ENCODE measurements around the gene RPL29. TPM values are rescaled to one million over a fixed set of nuclear protein-coding genes. Genes with fewer than 3 reads are reported as not detected.

RPL29 gene
- total and polyA plus RNA-seq, 2 of the 13 experiments (the other 11 are each of a cell fraction or from before 2014, with no cell fraction given) = 1,348 to 2,263 TPM

DNA sequence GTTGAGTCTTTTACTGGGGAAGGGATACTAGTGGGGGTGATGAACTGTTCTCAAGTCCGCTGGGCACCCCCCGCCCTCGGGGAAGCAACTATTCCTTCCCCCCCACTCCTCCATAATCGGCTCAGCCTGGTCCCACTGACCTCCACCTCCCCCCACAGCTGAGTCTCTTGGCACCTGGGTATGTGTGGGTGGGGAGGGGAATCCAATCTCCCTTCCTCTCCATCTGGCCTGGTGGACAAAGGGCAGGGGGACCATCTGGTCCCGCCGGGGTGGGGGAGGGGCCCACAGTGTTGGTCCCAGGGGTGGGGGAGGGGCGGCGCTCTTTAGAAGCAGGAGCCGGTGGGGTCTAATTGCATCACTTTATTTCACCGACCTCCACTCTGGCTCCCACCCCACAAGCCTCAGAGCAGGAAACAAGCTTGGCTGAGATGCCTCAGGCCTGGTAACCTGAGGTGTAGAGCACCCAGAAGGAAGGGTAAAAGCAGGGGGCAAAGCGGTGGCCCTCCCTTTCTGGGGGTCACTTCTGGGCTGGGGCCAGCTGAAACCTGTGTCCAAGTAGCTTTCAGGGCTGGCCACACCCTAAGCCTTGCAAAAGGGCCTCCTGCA, 27.4 kb downstream of the RPL29 start:
- H2AFZ ChIP-seq (ENCODE audit: low read length) = no peak overlapping the region
- no peaks in the 10 kb centered on the region for H4K20me1 ChIP-seq (ENCODE audit: insufficient read depth, low read length)
- no peak for FAIRE-seq
- intact Hi-C loops (cut with micrococcal nuclease; ENCODE audit: unreplicated experiment) (no loop called here), in situ Hi-C loops (cut with HindIII; ENCODE audit: extremely low pct_ligation_motif_present, low pct_unique_long_range_greater_than_20kb) (no loop called here)
- peak overlapping the region; percentile 72 to 87 (median 77) for H3K4me3 ChIP-seq (replicated peaks in 1 of 3; ENCODE audit: insufficient read depth in 1 of 3, low read depth in 2 of 3, low read length in 3 of 3)
- peaks cover 2 to 5% of the 10 kb centered on the region in 2 experiments; a peak in 2 of 5 replicates for H3K36me3 ChIP-seq (replicated peaks in 1 of 2; ENCODE audit: control insufficient read depth in 1 of 2, insufficient read depth in 2 of 2, low read length in 2 of 2)
- DNase-seq (ENCODE audit: low spot score) = peak; percentile 54
- H3K27ac ChIP-seq (ENCODE audit: extremely low read length, insufficient read depth, low read length) = peak overlapping the region; percentile 81
- no peaks in the 10 kb centered on the region for H3K9me3 ChIP-seq (ENCODE audit: low read length)
- ChIA-PET POLR2A (interaction anchor here (0.8 to 6.8 kb wide), 6 partner anchors 11 to 27 kb away, joined by 3 to 80 read pairs (median 9); partner anchors contain the start of genes ACY1, PARP3, RPL29 and RRP9), CTCF (ENCODE audit: low intra/inter-chr PET ratio, low total read pairs) (no interaction called here)
- peak; percentile 19 for ATAC-seq
- peak overlapping the region; percentile 75 for H3K9ac ChIP-seq (ENCODE audit: insufficient read depth, low read depth, low read length)
- BruUV-seq (replicated peaks) = no TSS peak
- H3K79me2 ChIP-seq (ENCODE audit: insufficient read depth, low read length) = peaks cover 8% of the 10 kb centered on the region
- peaks cover 87% of the 10 kb centered on the region for H3K4me1 ChIP-seq (ENCODE audit: insufficient read depth, low read length)
- H3K27me3 ChIP-seq (ENCODE audit: control insufficient read depth in 1 of 2, insufficient read depth in 2 of 2, low read length in 2 of 2) = no peaks in the 10 kb centered on the region
- peak overlapping the region; percentile 84 for H3K4me2 ChIP-seq (ENCODE audit: low read depth, low read length)
- WGBS (ENCODE audit: low lambda C conversion rate) = 14% methylated on average over 6 of the region's 11 CpGs
- TF ChIP-seq SALL1 (CRISPR knock-in tag; IDR thresholded peaks at IDR 0.05) = peak; percentile 18; the same call in 1 of the 2 replicates
- TF ChIP-seq, protein P1, sequence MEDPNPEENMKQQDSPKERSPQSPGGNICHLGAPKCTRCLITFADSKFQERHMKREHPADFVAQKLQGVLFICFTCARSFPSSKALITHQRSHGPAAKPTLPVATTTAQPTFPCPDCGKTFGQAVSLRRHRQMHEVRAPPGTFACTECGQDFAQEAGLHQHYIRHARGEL (CRISPR knock-in tag; IDR thresholded peaks at IDR 0.05) = no peak
- TF ChIP-seq SIN3A (IDR thresholded peaks at IDR 0.05; ENCODE audit: borderline replicate concordance, low read depth, low read length) = 0 out of 2 replicates have a peak, but pooled peaks have one; percentile 47
- TF ChIP-seq, protein P2, sequence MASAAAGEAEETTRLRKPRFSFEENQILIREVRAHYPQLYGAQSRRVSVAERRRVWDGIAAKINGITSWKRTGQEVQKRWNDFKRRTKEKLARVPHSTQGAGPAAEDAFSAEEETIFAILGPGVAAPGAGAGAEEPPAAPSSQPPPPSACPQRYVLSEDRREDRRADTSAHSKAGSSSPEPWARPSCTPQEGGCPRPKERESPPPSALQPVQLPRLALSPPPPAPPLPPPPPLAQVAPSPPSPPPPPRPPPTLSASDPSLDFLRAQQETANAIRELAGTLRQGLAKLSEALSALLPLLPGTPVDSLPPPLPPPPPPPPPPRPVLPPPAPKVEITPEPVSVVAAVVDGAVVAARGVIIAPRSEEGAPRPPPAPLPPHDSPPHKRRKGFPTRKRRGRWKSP (CRISPR knock-in tag; IDR thresholded peaks at IDR 0.05) = 0 out of 2 replicates have a peak, but pooled peaks have one; percentile 15
- 0 out of 2 replicates have a peak, but pooled peaks have one; percentile 39 for TF ChIP-seq CEBPG (CRISPR knock-in tag; IDR thresholded peaks at IDR 0.05)
- no peak for TF ChIP-seq TSC22D2 (CRISPR knock-in tag; IDR thresholded peaks at IDR 0.05; ENCODE audit: borderline replicate concordance)
- TF ChIP-seq NRL (CRISPR knock-in tag; IDR thresholded peaks at IDR 0.05; ENCODE audit: borderline replicate concordance) = 0 out of 2 replicates have a peak, but pooled peaks have one; percentile 35
- TF ChIP-seq CAMTA2 (CRISPR knock-in tag; IDR thresholded peaks at IDR 0.05; ENCODE audit: borderline replicate concordance) = no peak
- peak; percentile 22; the same call in 1 of the 2 replicates for TF ChIP-seq ZFX (CRISPR knock-in tag; IDR thresholded peaks at IDR 0.05; ENCODE audit: low read depth)
- TF ChIP-seq, protein P3, sequence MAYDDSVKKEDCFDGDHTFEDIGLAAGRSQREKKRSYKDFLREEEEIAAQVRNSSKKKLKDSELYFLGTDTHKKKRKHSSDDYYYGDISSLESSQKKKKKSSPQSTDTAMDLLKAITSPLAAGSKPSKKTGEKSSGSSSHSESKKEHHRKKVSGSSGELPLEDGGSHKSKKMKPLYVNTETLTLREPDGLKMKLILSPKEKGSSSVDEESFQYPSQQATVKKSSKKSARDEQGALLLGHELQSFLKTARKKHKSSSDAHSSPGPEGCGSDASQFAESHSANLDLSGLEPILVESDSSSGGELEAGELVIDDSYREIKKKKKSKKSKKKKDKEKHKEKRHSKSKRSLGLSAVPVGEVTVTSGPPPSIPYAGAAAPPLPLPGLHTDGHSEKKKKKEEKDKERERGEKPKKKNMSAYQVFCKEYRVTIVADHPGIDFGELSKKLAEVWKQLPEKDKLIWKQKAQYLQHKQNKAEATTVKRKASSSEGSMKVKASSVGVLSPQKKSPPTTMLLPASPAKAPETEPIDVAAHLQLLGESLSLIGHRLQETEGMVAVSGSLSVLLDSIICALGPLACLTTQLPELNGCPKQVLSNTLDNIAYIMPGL (CRISPR knock-in tag; IDR thresholded peaks at IDR 0.05; ENCODE audit: borderline replicate concordance in 1 of 2, low read depth in 1 of 2) = peak in 1 of 2 experiments; percentile 58; a peak in 1 of 4 replicates
- TF ChIP-seq, protein P4, sequence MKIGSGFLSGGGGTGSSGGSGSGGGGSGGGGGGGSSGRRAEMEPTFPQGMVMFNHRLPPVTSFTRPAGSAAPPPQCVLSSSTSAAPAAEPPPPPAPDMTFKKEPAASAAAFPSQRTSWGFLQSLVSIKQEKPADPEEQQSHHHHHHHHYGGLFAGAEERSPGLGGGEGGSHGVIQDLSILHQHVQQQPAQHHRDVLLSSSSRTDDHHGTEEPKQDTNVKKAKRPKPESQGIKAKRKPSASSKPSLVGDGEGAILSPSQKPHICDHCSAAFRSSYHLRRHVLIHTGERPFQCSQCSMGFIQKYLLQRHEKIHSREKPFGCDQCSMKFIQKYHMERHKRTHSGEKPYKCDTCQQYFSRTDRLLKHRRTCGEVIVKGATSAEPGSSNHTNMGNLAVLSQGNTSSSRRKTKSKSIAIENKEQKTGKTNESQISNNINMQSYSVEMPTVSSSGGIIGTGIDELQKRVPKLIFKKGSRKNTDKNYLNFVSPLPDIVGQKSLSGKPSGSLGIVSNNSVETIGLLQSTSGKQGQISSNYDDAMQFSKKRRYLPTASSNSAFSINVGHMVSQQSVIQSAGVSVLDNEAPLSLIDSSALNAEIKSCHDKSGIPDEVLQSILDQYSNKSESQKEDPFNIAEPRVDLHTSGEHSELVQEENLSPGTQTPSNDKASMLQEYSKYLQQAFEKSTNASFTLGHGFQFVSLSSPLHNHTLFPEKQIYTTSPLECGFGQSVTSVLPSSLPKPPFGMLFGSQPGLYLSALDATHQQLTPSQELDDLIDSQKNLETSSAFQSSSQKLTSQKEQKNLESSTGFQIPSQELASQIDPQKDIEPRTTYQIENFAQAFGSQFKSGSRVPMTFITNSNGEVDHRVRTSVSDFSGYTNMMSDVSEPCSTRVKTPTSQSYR (CRISPR knock-in tag; IDR thresholded peaks at IDR 0.05; ENCODE audit: borderline replicate concordance) = peak; percentile 92
- TF ChIP-seq, protein P5, sequence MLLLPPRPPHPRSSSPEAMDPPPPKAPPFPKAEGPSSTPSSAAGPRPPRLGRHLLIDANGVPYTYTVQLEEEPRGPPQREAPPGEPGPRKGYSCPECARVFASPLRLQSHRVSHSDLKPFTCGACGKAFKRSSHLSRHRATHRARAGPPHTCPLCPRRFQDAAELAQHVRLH (CRISPR knock-in tag; IDR thresholded peaks at IDR 0.05; ENCODE audit: borderline replicate concordance, low read depth) = 0 out of 2 replicates have a peak, but pooled peaks have one; percentile 8
- TF ChIP-seq NR2F2 (IDR thresholded peaks at IDR 0.05; ENCODE audit: borderline replicate concordance, low read depth) = 0 out of 2 replicates have a peak, but pooled peaks have one; percentile 21

All from HepG2 (cell line).